Measurements from ENCODE around the gene ARMC7. TPM values are rescaled to one million over a fixed set of nuclear protein-coding genes. Genes with fewer than 3 reads are reported as not detected.

ARMC7 gene
- polyA plus RNA-seq, 1 experiment: 6.9 TPM

DNA sequence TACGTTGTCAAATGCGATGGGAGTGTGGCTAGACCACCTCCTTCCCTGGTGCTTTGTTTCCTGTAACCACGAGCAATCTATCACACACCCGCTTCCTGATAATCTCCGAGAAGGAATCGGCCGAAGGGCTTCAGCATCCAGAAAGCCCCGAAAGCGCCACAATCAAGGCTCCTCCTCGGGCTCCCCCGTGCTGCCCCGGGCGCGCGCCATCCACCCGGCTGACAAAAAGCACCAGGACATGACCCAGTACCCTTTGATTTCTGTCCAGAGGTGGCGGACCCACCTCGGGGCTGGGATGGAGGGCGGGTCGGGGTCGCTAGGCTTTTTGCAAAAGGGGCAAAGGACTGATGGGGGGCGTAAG lies 743 bp upstream of the ARMC7 start:
- Histone ChIP-seq H3K27me3 (ENCODE audit: control insufficient read depth, insufficient read depth, low read length) (no peaks in the 10 kb centered on the region), H3K36me3 (ENCODE audit: control insufficient read depth, insufficient read depth, low read length) (peaks cover 4% of the 10 kb centered on the region), H3K4me3 (ENCODE audit: low read depth, low read length) (peak overlapping the region; percentile 90)
- CTCF ChIA-PET: interaction anchor here (1.0 to 7.0 kb wide), 4 partner anchors 22 to 92 kb away, joined by 3 to 77 read pairs (median 10); partner anchors contain the start of gene NT5C
- DNase-seq (ENCODE audit: low read depth): no peak
- POLR2A ChIA-PET: no interaction called here
- no peak for TF ChIP-seq CTCF (IDR thresholded peaks at IDR 0.05; ENCODE audit: insufficient read depth, low read depth, low read length)

GRCh38 chr17:75110234-75110937 lies 617 bp downstream of the ARMC7 start:
- Histone ChIP-seq H3K27me3 (ENCODE audit: control insufficient read depth, insufficient read depth, low read length) (no peaks in the 10 kb centered on the region), H3K4me3 (ENCODE audit: low read depth, low read length) (peak overlapping the region; percentile 90), H3K36me3 (ENCODE audit: control insufficient read depth, insufficient read depth, low read length) (peaks cover 2% of the 10 kb centered on the region; the same call in 1 of the 2 replicates)
- POLR2A ChIA-PET: no interaction called here
- DNase-seq (ENCODE audit: low read depth): no peak
- no peak for TF ChIP-seq CTCF (IDR thresholded peaks at IDR 0.05; ENCODE audit: insufficient read depth, low read depth, low read length)
- CTCF ChIA-PET: interaction anchor here (0.9 to 7.0 kb wide), 6 partner anchors 16 to 91 kb away, joined by 3 to 77 read pairs (median 6); partner anchors contain the start of gene NT5C

DNA sequence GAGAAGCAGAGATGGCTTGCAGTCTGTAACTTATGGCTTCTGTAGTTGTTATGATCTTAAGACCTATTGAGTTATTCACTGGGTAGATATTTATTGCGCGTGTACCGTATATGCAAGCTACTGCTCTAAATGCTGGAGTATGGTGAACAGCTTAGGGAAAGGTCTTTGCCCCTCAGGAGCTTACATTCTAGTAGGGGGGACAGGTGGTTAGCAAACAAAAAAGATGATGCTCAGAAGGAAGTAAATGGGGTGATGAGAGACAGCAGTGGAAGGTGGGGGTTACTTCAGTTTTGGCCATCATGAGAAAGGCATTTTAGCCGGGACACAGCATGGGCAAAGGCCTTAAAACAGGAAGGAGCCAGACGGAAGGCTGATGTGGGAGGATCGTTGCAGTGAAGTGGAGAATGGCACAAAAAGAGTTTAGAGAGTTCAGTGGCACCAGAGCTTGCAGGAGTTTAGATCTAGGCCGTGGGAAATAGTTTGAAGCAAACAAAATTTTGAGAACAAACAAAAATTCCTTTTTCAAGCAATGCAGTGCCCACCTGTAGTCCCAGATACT lies 2.1 kb downstream of the ARMC7 start:
- DNase-seq (ENCODE audit: low read depth): no peak
- Histone ChIP-seq H3K27me3 (ENCODE audit: control insufficient read depth, insufficient read depth, low read length) (no peaks in the 10 kb centered on the region), H3K4me3 (ENCODE audit: low read depth, low read length) (no peak overlapping the region), H3K36me3 (ENCODE audit: control insufficient read depth, insufficient read depth, low read length) (peaks cover 3% of the 10 kb centered on the region)
- ChIA-PET POLR2A (no interaction called here), CTCF (interaction anchor here (0.6 to 7.0 kb wide), 9 partner anchors 13 to 544 kb away, joined by 3 to 78 read pairs (median 7); partner anchors contain the start of gene NT5C)
- TF ChIP-seq CTCF (IDR thresholded peaks at IDR 0.05; ENCODE audit: insufficient read depth, low read depth, low read length): no peak

GRCh38 chr17:75113798-75114551 lies 4.2 kb downstream of the ARMC7 start:
- TF ChIP-seq CTCF (IDR thresholded peaks at IDR 0.05; ENCODE audit: insufficient read depth, low read depth, low read length): peak; percentile 92
- Histone ChIP-seq H3K27me3 (ENCODE audit: control insufficient read depth, insufficient read depth, low read length) (no peaks in the 10 kb centered on the region), H3K36me3 (ENCODE audit: control insufficient read depth, insufficient read depth, low read length) (peaks cover 6% of the 10 kb centered on the region), H3K4me3 (ENCODE audit: low read depth, low read length) (peak overlapping the region; percentile 44)
- DNase-seq (ENCODE audit: low read depth): peak; percentile 36
- CTCF ChIA-PET: interaction anchor here (0.6 to 7.0 kb wide), 52 partner anchors 8 to 311 kb away, joined by 3 to 78 read pairs (median 6); partner anchors contain the start of genes KCTD2, MRPL58, NT5C and NUP85
- POLR2A ChIA-PET: interaction anchor here (0.6 kb wide), 2 partner anchors 56 to 190 kb away, joined by 3 to 11 read pairs; no protein-coding TSS in a partner anchor
